ENCODE measurements around the gene ITPKC. TPM values are rescaled to one million over a fixed set of nuclear protein-coding genes. Genes with fewer than 3 reads are reported as not detected.

Gene ITPKC
- polyA plus RNA-seq, 6 donors from 2014 or later, result 4.5 to 13.6 (median 6.0) TPM; not detected in 1

- H3K27ac Mint-ChIP-seq, result no peak overlapping the region
- ATAC-seq (ENCODE audit: low read depth in 2 of 2) (no peak), DNase-seq (no peak)
- no peaks in the 10 kb centered on the region for H3K27me3 Mint-ChIP-seq
- H3K4me1 Mint-ChIP-seq, result peaks cover 18 to 27% (median 20%) of the 10 kb centered on the region in 3 donors
- H3K9me3 Mint-ChIP-seq, result no peaks in the 10 kb centered on the region
- H3K36me3 Mint-ChIP-seq, result peaks cover 6 to 28% of the 10 kb centered on the region in 2 donors
- no peak overlapping the region for H3K4me3 Mint-ChIP-seq
Observed at GRCh38 chr19:40709817-40710216, 7.1 kb upstream of the ITPKC start.

GRCh38 chr19:40713939-40714338, 3.0 kb upstream of the ITPKC start:
- Mint-ChIP-seq H3K27me3 (no peaks in the 10 kb centered on the region), H3K4me1 (peaks cover 45 to 58% (median 46%) of the 10 kb centered on the region in 3 donors), H3K4me3 (peak overlapping the region; percentile 77 to 97 (median 88)), H3K36me3 (peaks cover 6 to 17% of the 10 kb centered on the region in 2 donors), H3K27ac (peak overlapping the region; percentile 32 to 99 (median 96)), H3K9me3 (no peaks in the 10 kb centered on the region)
- ATAC-seq (ENCODE audit: low read depth in 2 of 2), result no peak
- no peak for DNase-seq

GRCh38 chr19:40714441-40715299, 2.2 kb upstream of the ITPKC start:
- H3K36me3 Mint-ChIP-seq, result peaks cover 6 to 17% of the 10 kb centered on the region in 2 donors
- peaks cover 49 to 65% (median 52%) of the 10 kb centered on the region in 3 donors for H3K4me1 Mint-ChIP-seq
- H3K27ac Mint-ChIP-seq, result peak overlapping the region; percentile 97 to 99 (median 99)
- peak overlapping the region; percentile 82 to 97 (median 92) for H3K4me3 Mint-ChIP-seq
- ATAC-seq (ENCODE audit: low read depth in 2 of 2) (peak; percentile 69 to 71), DNase-seq (peak; percentile 94)
- H3K9me3 Mint-ChIP-seq, result no peaks in the 10 kb centered on the region
- no peaks in the 10 kb centered on the region for H3K27me3 Mint-ChIP-seq

- peak overlapping the region; percentile 82 to 97 (median 92) for H3K4me3 Mint-ChIP-seq
- peaks cover 6 to 15% of the 10 kb centered on the region in 2 donors for H3K36me3 Mint-ChIP-seq
- H3K9me3 Mint-ChIP-seq, result no peaks in the 10 kb centered on the region
- H3K27me3 Mint-ChIP-seq, result no peaks in the 10 kb centered on the region
- no peak for DNase-seq
- peak overlapping the region; percentile 97 to 99 (median 99) for H3K27ac Mint-ChIP-seq
- H3K4me1 Mint-ChIP-seq, result peaks cover 53 to 76% (median 60%) of the 10 kb centered on the region in 3 donors
- ATAC-seq (ENCODE audit: low read depth in 2 of 2), result no peak
Observed at GRCh38 chr19:40716031-40716481, 856 bp upstream of the ITPKC start.

- Mint-ChIP-seq H3K36me3 (peaks cover 0 to 8% of the 10 kb centered on the region in 2 donors), H3K9me3 (no peaks in the 10 kb centered on the region), H3K4me3 (peak overlapping the region; percentile 77 to 96 (median 91)), H3K27me3 (no peaks in the 10 kb centered on the region), H3K4me1 (peaks cover 47 to 73% (median 71%) of the 10 kb centered on the region in 3 donors), H3K27ac (peak overlapping the region in 4 of 6 donors; percentile 28 to 99 (median 64))
- no peak for ATAC-seq (ENCODE audit: low read depth in 2 of 2)
- DNase-seq, result no peak
Observed at GRCh38 chr19:40717325-40717879, 490 bp downstream of the ITPKC start.

- Mint-ChIP-seq H3K27ac (peak overlapping the region; percentile 67 to 99 (median 96)), H3K4me3 (peak overlapping the region; percentile 78 to 96 (median 92)), H3K9me3 (no peaks in the 10 kb centered on the region), H3K36me3 (peaks cover 0 to 8% of the 10 kb centered on the region in 2 donors), H3K4me1 (peaks cover 48 to 75% (median 72%) of the 10 kb centered on the region in 3 donors), H3K27me3 (no peaks in the 10 kb centered on the region)
- no peak for ATAC-seq (ENCODE audit: low read depth in 2 of 2)
- no peak for DNase-seq
Observed at GRCh38 chr19:40717880-40718773, 1.2 kb downstream of the ITPKC start.

GRCh38 chr19:40718774-40719391, 2.0 kb downstream of the ITPKC start:
- DNase-seq, result no peak
- H3K27ac Mint-ChIP-seq, result peak overlapping the region in 5 of 6 donors; percentile 67 to 99 (median 96)
- peaks cover 49 to 72% (median 71%) of the 10 kb centered on the region in 3 donors for H3K4me1 Mint-ChIP-seq
- H3K9me3 Mint-ChIP-seq, result no peaks in the 10 kb centered on the region
- ATAC-seq (ENCODE audit: low read depth in 2 of 2), result no peak
- no peaks in the 10 kb centered on the region for H3K27me3 Mint-ChIP-seq
- H3K4me3 Mint-ChIP-seq, result peak overlapping the region; percentile 78 to 96 (median 92)
- H3K36me3 Mint-ChIP-seq, result peaks cover 0 to 8% of the 10 kb centered on the region in 2 donors

GRCh38 chr19:40719414-40719894, 2.5 kb downstream of the ITPKC start:
- ATAC-seq (ENCODE audit: low read depth in 2 of 2) (no peak), DNase-seq (no peak)
- Mint-ChIP-seq H3K36me3 (peaks cover 0 to 8% of the 10 kb centered on the region in 2 donors), H3K4me3 (peak overlapping the region; percentile 58 to 96 (median 82)), H3K27me3 (no peaks in the 10 kb centered on the region), H3K27ac (peak overlapping the region in 5 of 6 donors; percentile 4 to 99 (median 79)), H3K4me1 (peaks cover 49 to 69% (median 66%) of the 10 kb centered on the region in 3 donors), H3K9me3 (no peaks in the 10 kb centered on the region)

- no peaks in the 10 kb centered on the region for H3K27me3 Mint-ChIP-seq
- ATAC-seq (ENCODE audit: low read depth in 2 of 2) (no peak), DNase-seq (no peak)
- peak overlapping the region in 4 of 8 donors; percentile 47 to 84 (median 74) for H3K4me3 Mint-ChIP-seq
- H3K36me3 Mint-ChIP-seq, result peaks cover 0 to 8% of the 10 kb centered on the region in 2 donors
- peak overlapping the region in 3 of 6 donors; percentile 33 to 87 (median 79) for H3K27ac Mint-ChIP-seq
- no peaks in the 10 kb centered on the region for H3K9me3 Mint-ChIP-seq
- peaks cover 36 to 56% (median 49%) of the 10 kb centered on the region in 3 donors for H3K4me1 Mint-ChIP-seq
Observed at GRCh38 chr19:40721140-40721486, 4.2 kb downstream of the ITPKC start.

GRCh38 chr19:40721936-40722661, 5.2 kb downstream of the ITPKC start:
- peaks cover 0 to 8% of the 10 kb centered on the region in 2 donors for H3K36me3 Mint-ChIP-seq
- peak overlapping the region in 1 of 8 donors; percentile 38 for H3K4me3 Mint-ChIP-seq
- DNase-seq (no peak), ATAC-seq (ENCODE audit: low read depth in 2 of 2) (no peak)
- H3K9me3 Mint-ChIP-seq, result no peaks in the 10 kb centered on the region
- H3K27me3 Mint-ChIP-seq, result no peaks in the 10 kb centered on the region
- peaks cover 32 to 50% (median 42%) of the 10 kb centered on the region in 3 donors for H3K4me1 Mint-ChIP-seq
- peak overlapping the region in 2 of 6 donors; percentile 39 to 54 for H3K27ac Mint-ChIP-seq

- ATAC-seq (ENCODE audit: low read depth in 2 of 2), result no peak
- Mint-ChIP-seq H3K4me1 (peaks cover 26 to 40% (median 36%) of the 10 kb centered on the region in 3 donors), H3K27me3 (no peaks in the 10 kb centered on the region), H3K4me3 (no peak overlapping the region), H3K27ac (no peak overlapping the region), H3K36me3 (peaks cover 0 to 8% of the 10 kb centered on the region in 2 donors), H3K9me3 (no peaks in the 10 kb centered on the region)
- no peak for DNase-seq
Observed at GRCh38 chr19:40723661-40724254, 6.8 kb downstream of the ITPKC start.

Data from naive B cell (primary cell).